ENCODE data around the gene STRAP.

DNA sequence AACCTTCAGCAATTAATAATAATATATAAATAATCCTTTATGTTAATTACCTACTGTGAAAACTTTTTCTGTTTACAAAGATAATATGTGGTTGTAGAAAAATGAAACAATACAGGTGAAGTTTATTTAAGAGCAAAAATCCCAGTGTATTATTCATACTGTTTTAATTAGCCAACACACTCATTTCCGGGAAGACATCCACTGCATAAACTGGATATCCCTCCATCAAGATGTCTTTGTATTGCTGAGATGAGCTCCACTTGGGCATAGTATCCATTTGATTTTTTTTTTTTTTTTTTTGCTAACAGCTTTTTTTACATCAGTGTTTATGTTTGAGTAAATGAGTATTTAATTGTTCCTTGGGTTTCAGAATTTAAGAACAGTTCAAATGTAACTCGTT, 15.2 kb downstream of the STRAP start:
- TF ChIP-seq, protein P1, sequence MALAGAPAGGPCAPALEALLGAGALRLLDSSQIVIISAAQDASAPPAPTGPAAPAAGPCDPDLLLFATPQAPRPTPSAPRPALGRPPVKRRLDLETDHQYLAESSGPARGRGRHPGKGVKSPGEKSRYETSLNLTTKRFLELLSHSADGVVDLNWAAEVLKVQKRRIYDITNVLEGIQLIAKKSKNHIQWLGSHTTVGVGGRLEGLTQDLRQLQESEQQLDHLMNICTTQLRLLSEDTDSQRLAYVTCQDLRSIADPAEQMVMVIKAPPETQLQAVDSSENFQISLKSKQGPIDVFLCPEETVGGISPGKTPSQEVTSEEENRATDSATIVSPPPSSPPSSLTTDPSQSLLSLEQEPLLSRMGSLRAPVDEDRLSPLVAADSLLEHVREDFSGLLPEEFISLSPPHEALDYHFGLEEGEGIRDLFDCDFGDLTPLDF (CRISPR knock-in tag; IDR thresholded peaks at IDR 0.05), result no peak
- TF ChIP-seq NR3C1 (CRISPR knock-in tag; IDR thresholded peaks at IDR 0.05) (no peak), MXI1 (IDR thresholded peaks at IDR 0.05; ENCODE audit: low read depth, low read length) (no peak)
